ENCODE measurements around the gene MAGEC2.

DNA sequence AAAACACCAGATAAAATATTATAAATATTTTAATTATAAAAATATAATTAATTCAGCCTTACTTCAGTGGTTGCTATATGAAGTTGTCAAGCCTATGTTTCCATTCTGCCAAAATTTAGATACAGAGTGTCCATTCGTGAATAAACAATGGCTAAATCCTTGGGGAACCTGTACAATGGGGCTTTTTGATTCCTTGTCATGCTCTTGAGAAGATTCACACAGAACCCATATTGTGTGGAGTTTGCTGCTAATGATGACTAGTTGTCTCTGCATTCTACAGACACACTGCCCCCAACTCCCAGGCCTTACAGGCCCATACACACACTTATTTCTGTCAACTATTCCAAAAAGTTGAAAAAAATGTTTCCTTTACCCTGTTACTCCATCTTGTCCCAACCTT, 33.4 kb upstream of the MAGEC2 start:
- TF ChIP-seq, protein P1, sequence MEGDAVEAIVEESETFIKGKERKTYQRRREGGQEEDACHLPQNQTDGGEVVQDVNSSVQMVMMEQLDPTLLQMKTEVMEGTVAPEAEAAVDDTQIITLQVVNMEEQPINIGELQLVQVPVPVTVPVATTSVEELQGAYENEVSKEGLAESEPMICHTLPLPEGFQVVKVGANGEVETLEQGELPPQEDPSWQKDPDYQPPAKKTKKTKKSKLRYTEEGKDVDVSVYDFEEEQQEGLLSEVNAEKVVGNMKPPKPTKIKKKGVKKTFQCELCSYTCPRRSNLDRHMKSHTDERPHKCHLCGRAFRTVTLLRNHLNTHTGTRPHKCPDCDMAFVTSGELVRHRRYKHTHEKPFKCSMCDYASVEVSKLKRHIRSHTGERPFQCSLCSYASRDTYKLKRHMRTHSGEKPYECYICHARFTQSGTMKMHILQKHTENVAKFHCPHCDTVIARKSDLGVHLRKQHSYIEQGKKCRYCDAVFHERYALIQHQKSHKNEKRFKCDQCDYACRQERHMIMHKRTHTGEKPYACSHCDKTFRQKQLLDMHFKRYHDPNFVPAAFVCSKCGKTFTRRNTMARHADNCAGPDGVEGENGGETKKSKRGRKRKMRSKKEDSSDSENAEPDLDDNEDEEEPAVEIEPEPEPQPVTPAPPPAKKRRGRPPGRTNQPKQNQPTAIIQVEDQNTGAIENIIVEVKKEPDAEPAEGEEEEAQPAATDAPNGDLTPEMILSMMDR (IDR thresholded peaks at IDR 0.05) = no peak
- TF ChIP-seq EZH2 (IDR thresholded peaks at IDR 0.05; ENCODE audit: borderline replicate concordance, insufficient read depth, low read depth, low read length, poor library complexity, severe bottlenecking) = no peak
